Measurements from ENCODE around the gene AGAP1. TPM values are rescaled to one million over a fixed set of nuclear protein-coding genes. Genes with fewer than 3 reads are reported as not detected.

The AGAP1 gene
- total and polyA plus RNA-seq, 2 donors (not counting 3 experiments of a cell fraction or from before 2014, with no cell fraction given), result 10.2 to 20.9 TPM

DNA sequence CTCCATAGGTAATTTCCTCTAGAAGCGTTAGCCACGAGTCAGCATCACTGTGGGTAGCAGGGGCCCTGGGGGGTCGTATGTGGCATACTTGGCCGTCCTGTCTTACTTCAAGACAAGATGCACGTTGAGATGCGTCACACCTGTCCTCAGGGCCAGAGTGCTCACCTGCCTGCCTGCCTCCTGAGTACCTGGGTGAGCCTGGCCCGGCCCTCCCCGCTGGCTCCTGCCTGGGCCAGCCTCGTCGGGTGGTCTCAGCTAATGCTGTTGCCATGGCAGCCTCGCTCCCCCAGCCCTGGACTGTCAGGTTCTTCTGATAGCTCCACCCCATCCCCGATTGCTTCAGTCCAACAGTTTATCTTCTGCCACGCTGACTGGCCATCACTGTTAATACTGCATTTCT lies 441.9 kb downstream of the AGAP1 start:
- no peak overlapping the region for H2AFZ ChIP-seq (ENCODE audit: low read depth, low read length)
- intact Hi-C loops (cut with micrococcal nuclease), result loop anchor here (1.0 kb wide), 3 partner anchors 34 to 243 kb away; no protein-coding TSS in a partner anchor
- no peaks in the 10 kb centered on the region for H3K27me3 ChIP-seq (ENCODE audit: control insufficient read depth in 2 of 2, insufficient read depth in 2 of 2, low read length in 2 of 2)
- H4K20me1 ChIP-seq (replicated peaks; ENCODE audit: control insufficient read depth, extremely low read depth, insufficient read depth, low read length), result no peaks in the 10 kb centered on the region
- dilution Hi-C loops (cut with MboI; ENCODE audit: extremely low pct_ligation_motif_present, low sequenced_read_pairs), result no loop called here
- no TSS peak for BruUV-seq (replicated peaks)
- POLR2A ChIA-PET, result no interaction called here
- no peak overlapping the region for H3K9ac ChIP-seq (replicated peaks; ENCODE audit: extremely low read depth, insufficient read depth, low read length)
- no peaks in the 10 kb centered on the region for H3K9me3 ChIP-seq (replicated peaks; ENCODE audit: control insufficient read depth, insufficient read depth, low read length)
- no peak overlapping the region for H3K4me3 ChIP-seq (replicated peaks in 1 of 3; ENCODE audit: insufficient read depth in 1 of 3, low read depth in 1 of 3, low read length in 3 of 3)
- TF ChIP-seq, protein P1, sequence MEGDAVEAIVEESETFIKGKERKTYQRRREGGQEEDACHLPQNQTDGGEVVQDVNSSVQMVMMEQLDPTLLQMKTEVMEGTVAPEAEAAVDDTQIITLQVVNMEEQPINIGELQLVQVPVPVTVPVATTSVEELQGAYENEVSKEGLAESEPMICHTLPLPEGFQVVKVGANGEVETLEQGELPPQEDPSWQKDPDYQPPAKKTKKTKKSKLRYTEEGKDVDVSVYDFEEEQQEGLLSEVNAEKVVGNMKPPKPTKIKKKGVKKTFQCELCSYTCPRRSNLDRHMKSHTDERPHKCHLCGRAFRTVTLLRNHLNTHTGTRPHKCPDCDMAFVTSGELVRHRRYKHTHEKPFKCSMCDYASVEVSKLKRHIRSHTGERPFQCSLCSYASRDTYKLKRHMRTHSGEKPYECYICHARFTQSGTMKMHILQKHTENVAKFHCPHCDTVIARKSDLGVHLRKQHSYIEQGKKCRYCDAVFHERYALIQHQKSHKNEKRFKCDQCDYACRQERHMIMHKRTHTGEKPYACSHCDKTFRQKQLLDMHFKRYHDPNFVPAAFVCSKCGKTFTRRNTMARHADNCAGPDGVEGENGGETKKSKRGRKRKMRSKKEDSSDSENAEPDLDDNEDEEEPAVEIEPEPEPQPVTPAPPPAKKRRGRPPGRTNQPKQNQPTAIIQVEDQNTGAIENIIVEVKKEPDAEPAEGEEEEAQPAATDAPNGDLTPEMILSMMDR (IDR thresholded peaks at IDR 0.05; ENCODE audit: extremely low read depth in 1 of 2, insufficient read depth in 1 of 2, low read depth in 1 of 2, low read length in 2 of 2), result no peak
- no peak for TF ChIP-seq GATA2 (IDR thresholded peaks at IDR 0.05; ENCODE audit: insufficient read depth, insufficient read length, low read depth, low read length)
- no peak for TF ChIP-seq FOS (IDR thresholded peaks at IDR 0.05; ENCODE audit: borderline replicate concordance, insufficient read depth, low read length)
- no peak for TF ChIP-seq JUN (IDR thresholded peaks at IDR 0.05; ENCODE audit: borderline replicate concordance, insufficient read depth, insufficient read length, low read depth)
- no peak for TF ChIP-seq EZH2 (IDR thresholded peaks at IDR 0.05; ENCODE audit: borderline replicate concordance, low read depth, low read length, severe bottlenecking)
- no peak for TF ChIP-seq POLR2A (IDR thresholded peaks at IDR 0.05; ENCODE audit: low read depth, low read length)
- TF ChIP-seq POLR2AphosphoS5 (IDR thresholded peaks at IDR 0.05; ENCODE audit: insufficient read depth, low read depth, low read length), result no peak
- TF ChIP-seq MYC (IDR thresholded peaks at IDR 0.05; ENCODE audit: low read depth, low read length), result no peak
- TF ChIP-seq, protein P2, sequence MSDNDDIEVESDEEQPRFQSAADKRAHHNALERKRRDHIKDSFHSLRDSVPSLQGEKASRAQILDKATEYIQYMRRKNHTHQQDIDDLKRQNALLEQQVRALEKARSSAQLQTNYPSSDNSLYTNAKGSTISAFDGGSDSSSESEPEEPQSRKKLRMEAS (IDR thresholded peaks at IDR 0.05; ENCODE audit: insufficient read depth, insufficient read length), result no peak
- no peak overlapping the region for H3K27ac ChIP-seq (ENCODE audit: insufficient read depth, low read depth, low read length)
- no peaks in the 10 kb centered on the region for H3K4me1 ChIP-seq (ENCODE audit: control insufficient read depth, extremely low read depth, insufficient read depth, low read length)
- CTCF ChIA-PET, result interaction anchor here (1.0 to 3.1 kb wide), 12 partner anchors 11 to 264 kb away, joined by 3 to 19 read pairs (median 5); no protein-coding TSS in a partner anchor
- FAIRE-seq, result no peak
- H3K4me2 ChIP-seq (ENCODE audit: insufficient read depth, low read length), result no peak overlapping the region
- no peaks in the 10 kb centered on the region for H3K79me2 ChIP-seq (ENCODE audit: control insufficient read depth, insufficient read depth, low read length)
- DNase-seq (ENCODE audit: low read depth, low spot score), result no peak
- H3K9me1 ChIP-seq (replicated peaks; ENCODE audit: control insufficient read depth, extremely low read depth, insufficient read depth, low read length), result no peaks in the 10 kb centered on the region
- H3K36me3 ChIP-seq (ENCODE audit: control insufficient read depth in 2 of 2, extremely low read depth in 1 of 2, insufficient read depth in 2 of 2, low read length in 2 of 2), result no peaks in the 10 kb centered on the region

All from endothelial cell of umbilical vein (primary cell).